ENCODE results near the gene IDUA.
"Not testable (repeated sequence)": the region's sequence is repeated elsewhere in the genome, so short reads cannot be mapped to it uniquely, and the experiment has no call there.

The IDUA gene

GRCh38 chr4:1051472-1051871 lies 64.6 kb downstream of the IDUA start:
- H3K4me3 Mint-ChIP-seq: no peak overlapping the region
- peaks cover 10% of the 10 kb centered on the region for H3K27me3 Mint-ChIP-seq
- H3K4me1 Mint-ChIP-seq (ENCODE audit: low read depth): peaks cover 19% of the 10 kb centered on the region
- H3K9me3 Mint-ChIP-seq: no peaks in the 10 kb centered on the region
- H3K27ac Mint-ChIP-seq: no peak overlapping the region
- no peaks in the 10 kb centered on the region for H3K36me3 Mint-ChIP-seq (ENCODE audit: low read depth)

- no peaks in the 10 kb centered on the region for H3K9me3 Mint-ChIP-seq
- H3K4me3 Mint-ChIP-seq: no peak overlapping the region
- H3K27me3 Mint-ChIP-seq: peaks cover 6% of the 10 kb centered on the region
- H3K4me1 Mint-ChIP-seq (ENCODE audit: low read depth): peaks cover 19% of the 10 kb centered on the region
- H3K36me3 Mint-ChIP-seq (ENCODE audit: low read depth): no peaks in the 10 kb centered on the region
- H3K27ac Mint-ChIP-seq: no peak overlapping the region
These were observed 65.4 kb downstream of the IDUA start for GRCh38 chr4:1052231-1052671.

- H3K27ac Mint-ChIP-seq: no peak overlapping the region
- H3K27me3 Mint-ChIP-seq: no peaks in the 10 kb centered on the region
- H3K9me3 Mint-ChIP-seq: no peaks in the 10 kb centered on the region
- H3K4me3 Mint-ChIP-seq: no peak overlapping the region
- H3K4me1 Mint-ChIP-seq (ENCODE audit: low read depth): peaks cover 19% of the 10 kb centered on the region
- no peaks in the 10 kb centered on the region for H3K36me3 Mint-ChIP-seq (ENCODE audit: low read depth)
These were observed 66.3 kb downstream of the IDUA start for GRCh38 chr4:1053080-1053661.

- H3K4me3 Mint-ChIP-seq; H3K9me3 Mint-ChIP-seq; H3K27me3 Mint-ChIP-seq; H3K27ac Mint-ChIP-seq; H3K36me3 Mint-ChIP-seq (ENCODE audit: low read depth): not testable (repeated sequence)
- peaks cover 15% of the 10 kb centered on the region for H3K4me1 Mint-ChIP-seq (ENCODE audit: low read depth)
These were observed 67.0 kb downstream of the IDUA start for GRCh38 chr4:1053891-1054290.

All from stimulated activated naive CD8-positive, alpha-beta T cell treated with anti-CD3 and anti-CD28 coated beads, Interleukin-15, Interleukin-2, amounts not matched to agents 100 ng/mL and 50 ng/mL, for 24 hours (primary cell).